Measurements from ENCODE around the gene ASB18. TPM values are rescaled to one million over a fixed set of nuclear protein-coding genes. Genes with fewer than 3 reads are reported as not detected.

ASB18 gene
- total and polyA plus RNA-seq, 2 of the 8 experiments (the other 6 are each of a cell fraction or from before 2014, with no cell fraction given), result not detected

GRCh38 chr2:236208019-236208926 lies 55.9 kb downstream of the ASB18 start:
- Histone ChIP-seq H3K4me3 (ENCODE audit: extremely low read depth in 1 of 4, insufficient read depth in 2 of 4, low read depth in 3 of 4, low read length in 4 of 4) (no peak overlapping the region), H3K23ac (ENCODE audit: insufficient read length) (no peak overlapping the region), H3K4ac (replicated peaks; ENCODE audit: insufficient read length, low read depth, low read length) (no peak overlapping the region), H3K79me1 (ENCODE audit: low read depth, low read length) (no peaks in the 10 kb centered on the region), H2BK120ac (replicated peaks; ENCODE audit: low read depth, low read length) (no peak overlapping the region), H3K14ac (ENCODE audit: insufficient read length) (no peak overlapping the region), H2BK20ac (ENCODE audit: low read length) (no peak overlapping the region), H4K8ac (ENCODE audit: extremely low read depth, insufficient read depth, low read length) (peak overlapping the region; percentile 78; the same call in 1 of the 2 replicates), H3K36me3 (ENCODE audit: control insufficient read depth in 2 of 4, insufficient read depth in 4 of 4, low read length in 3 of 4) (no peaks in the 10 kb centered on the region), H3K79me2 (ENCODE audit: control insufficient read depth in 1 of 2, insufficient read depth in 2 of 2, low read length in 2 of 2) (no peaks in the 10 kb centered on the region), H4K91ac (replicated peaks; ENCODE audit: insufficient read length, low read length) (no peak overlapping the region), H3K27me3 (replicated peaks in 1 of 4; ENCODE audit: control insufficient read depth in 3 of 4, extremely low read depth in 1 of 4, insufficient read depth in 3 of 4, low read length in 3 of 4) (no peaks in the 10 kb centered on the region; a peak in 2 of 7 replicates), H3K9ac (replicated peaks in 1 of 4; ENCODE audit: extremely low read depth in 1 of 4, low read depth in 3 of 4, low read length in 3 of 4) (no peak overlapping the region), H3K23me2 (ENCODE audit: low read depth, low read length) (no peaks in the 10 kb centered on the region), H3K9me3 (ENCODE audit: insufficient read depth in 2 of 2, low read depth in 1 of 2, low read length in 1 of 2) (no peaks in the 10 kb centered on the region), H3K27ac (ENCODE audit: low read depth, low read length) (no peak overlapping the region), H3K4me2 (ENCODE audit: insufficient read depth in 1 of 2, low read depth in 2 of 2, low read length in 2 of 2) (no peak overlapping the region), H2BK15ac (ENCODE audit: low read length) (no peak overlapping the region), H2AFZ (ENCODE audit: low read length) (no peak overlapping the region), H4K5ac (ENCODE audit: insufficient read length, low read depth, low read length) (no peak overlapping the region), H4K20me1 (replicated peaks in 1 of 2; ENCODE audit: control insufficient read depth in 1 of 2, insufficient read depth in 2 of 2, low read length in 2 of 2) (no peaks in the 10 kb centered on the region), H3K56ac (replicated peaks; ENCODE audit: insufficient read length, low read depth, low read length) (no peak overlapping the region), H2BK12ac (ENCODE audit: low read depth, low read length) (no peak overlapping the region), H2AK5ac (ENCODE audit: low read depth, low read length) (no peak overlapping the region), H3K4me1 (replicated peaks in 1 of 4; ENCODE audit: control insufficient read depth in 3 of 4, insufficient read depth in 4 of 4, low read length in 3 of 4) (peaks cover 0 to 7% (median 2%) of the 10 kb centered on the region in 4 experiments; a peak in 5 of 7 replicates), H2BK5ac (ENCODE audit: low read depth, low read length) (0 out of 2 replicates have a peak overlapping the region, but pooled peaks have one; percentile 52), H3K18ac (ENCODE audit: extremely low read depth, low read length) (no peak overlapping the region)
- FAIRE-seq, result no peak
- peak in 1 of 2 experiments; percentile 48 for DNase-seq (ENCODE audit: low read depth in 1 of 2, low spot score in 2 of 2)
- CTCF ChIA-PET (ENCODE audit: partially characterized antibody), result interaction anchor here (0.6 to 1.8 kb wide), 8 partner anchors 11 to 415 kb away, joined by 3 to 6 read pairs (median 4); no protein-coding TSS in a partner anchor
- POLR2A ChIA-PET (ENCODE audit: partially characterized antibody), result interaction anchor here (1.3 kb wide), 1 partner anchor 15 kb away, joined by 3 read pairs; no protein-coding TSS in a partner anchor
- WGBS, 2 experiments (ENCODE audit: extremely low coverage in 1 of 2, insufficient coverage in 1 of 2, insufficient read length in 1 of 2, insufficient replicate concordance in 2 of 2, low coverage in 1 of 2, low lambda C conversion rate in 2 of 2, missing lambda C conversion rate in 1 of 2), result 88% methylated on average over 26 of the region's 28 CpGs; no CpG with 5 or more reads in 1 of the 2 experiments
- no peak for TF ChIP-seq KDM1A (IDR thresholded peaks at IDR 0.05; ENCODE audit: borderline replicate concordance, low read length)
- TF ChIP-seq EP300 (IDR thresholded peaks at IDR 0.05; ENCODE audit: borderline replicate concordance in 1 of 2, low read depth in 2 of 2, low read length in 2 of 2), result no peak
- no peak for TF ChIP-seq RBBP5 (IDR thresholded peaks at IDR 0.05; ENCODE audit: borderline replicate concordance, low read depth, low read length)
- no peak for TF ChIP-seq SAP30 (IDR thresholded peaks at IDR 0.05; ENCODE audit: insufficient read depth, insufficient replicate concordance, low read length)
- TF ChIP-seq SP1 (IDR thresholded peaks at IDR 0.05; ENCODE audit: low read depth, low read length), result no peak
- TF ChIP-seq SIX5 (IDR thresholded peaks at IDR 0.05; ENCODE audit: low read depth, low read length), result no peak
- TF ChIP-seq BRCA1 (IDR thresholded peaks at IDR 0.05; ENCODE audit: low read depth, low read length), result no peak
- no peak for TF ChIP-seq ATF2 (IDR thresholded peaks at IDR 0.05; ENCODE audit: low read length)
- no peak for TF ChIP-seq RAD21 (IDR thresholded peaks at IDR 0.05 in 1 of 2, conservative IDR thresholded peaks at IDR 0.05 in 1 of 2; ENCODE audit: low read depth in 2 of 2, low read length in 2 of 2)

All from H1 (cell line).